IMR-90 (cell line): ENCODE data around the gene XRCC5. TPM values are rescaled to one million over a fixed set of nuclear protein-coding genes. Genes with fewer than 3 reads are reported as not detected.

ENCODE experiments used
- ATAC-seq: fragments of 200-7000 bp; cut with Tn5 transposase; 2 replicates; pipeline ENCODE4 v1.9.1; 2020; ENCODE audit warnings: low read depth, mild to moderate bottlenecking, moderate library complexity
- Bru-seq: library from RNA; stranded (reverse); fragments of 400-500 nt; gene quantifications from one replicate; lab custom pipeline; 2021; lab: Mats Ljungman, UMichigan
- BruChase-seq, 2 experiments: library from RNA; stranded (reverse); fragments of 400-500 nt; gene quantifications; one replicate each; lab custom pipeline; 2021; lab: Mats Ljungman, UMichigan
- BruUV-seq: library from RNA; stranded (reverse); fragments of 400-500 nt; replicated peaks from 2 replicates; lab custom pipeline; 2021; lab: Mats Ljungman, UMichigan
- CTCF ChIA-PET: fragments of 300-600 bp; formaldehyde crosslinking; extraction: SDS; loops from one replicate; lab custom pipeline; 2021; ENCODE audit warnings: antibody characterized with exemption; lab: Yijun Ruan, JAX
- POLR2A ChIA-PET: fragments of 300-600 bp; sonication (Branson Sonifier 250); formaldehyde crosslinking; loops from one replicate; lab custom pipeline; 2022; ENCODE audit warnings: antibody characterized with exemption; ENCODE audit not compliant: unreplicated experiment; lab: Charles Lee
- DNase-seq: peaks from one replicate; pipeline ENCODE4 v3.0.0; 2013
- H2AFZ ChIP-seq: replicated peaks from 2 replicates; pipeline ENCODE3; 2013; ENCODE audit warnings: low read length, mild to moderate bottlenecking; ENCODE audit not compliant: poor library complexity
- H2AK5ac ChIP-seq: 2 replicates; pipeline ENCODE4 v1.6.1; 2013; ENCODE audit warnings: low read depth, low read length, inconsistent platforms
- H2AK9ac ChIP-seq: replicated peaks from 2 replicates; pipeline ENCODE3; 2013; ENCODE audit warnings: mild to moderate bottlenecking, low read depth, low read length, moderate library complexity; ENCODE audit not compliant: poor library complexity
- H2BK120ac ChIP-seq: 2 replicates; pipeline ENCODE4 v1.6.1; 2013; ENCODE audit warnings: low read depth, low read length, inconsistent platforms
- H2BK15ac ChIP-seq: 3 replicates; pipeline ENCODE4 v1.6.1; 2013; ENCODE audit warnings: low read depth, low read length, inconsistent platforms
- H2BK20ac ChIP-seq: 2 replicates; pipeline ENCODE4 v1.6.1; 2013; ENCODE audit warnings: low read depth, mild to moderate bottlenecking, inconsistent platforms, low read length, moderate library complexity
- H2BK5ac ChIP-seq: 2 replicates; pipeline ENCODE4 v1.6.1; 2013; ENCODE audit warnings: mild to moderate bottlenecking, low read depth, low read length, inconsistent platforms; ENCODE audit not compliant: poor library complexity, severe bottlenecking
- H3K14ac ChIP-seq: replicated peaks from 2 replicates; pipeline ENCODE4 v1.6.1; 2013; ENCODE audit warnings: low read depth, low read length, inconsistent platforms
- H3K18ac ChIP-seq: 2 replicates; pipeline ENCODE4 v1.6.1; 2013; ENCODE audit warnings: low read depth, low read length, control low read depth
- H3K23ac ChIP-seq: 2 replicates; pipeline ENCODE4 v1.6.1; 2013; ENCODE audit warnings: low read depth, low read length, inconsistent platforms
- H3K27ac ChIP-seq: 2 replicates; pipeline ENCODE4 v1.5.1; 2013; ENCODE audit warnings: mild to moderate bottlenecking, control low read depth, low read length; ENCODE audit not compliant: insufficient read depth
- H3K27me3 ChIP-seq: 2 replicates; pipeline ENCODE4 v1.6.1; 2013; ENCODE audit warnings: low read length; ENCODE audit not compliant: control insufficient read depth, insufficient read depth
- H3K36me3 ChIP-seq: 2 replicates; pipeline ENCODE4 v1.6.1; 2013; ENCODE audit warnings: low read length, mixed read lengths; ENCODE audit not compliant: control insufficient read depth, insufficient read depth
- H3K4ac ChIP-seq: 2 replicates; pipeline ENCODE4 v1.6.1; 2013; ENCODE audit warnings: low read depth, low read length, inconsistent platforms
- H3K4me1 ChIP-seq: 2 replicates; pipeline ENCODE4 v1.6.1; 2013; ENCODE audit warnings: low read length, mixed read lengths; ENCODE audit not compliant: control insufficient read depth, insufficient read depth
- H3K4me2 ChIP-seq: 2 replicates; pipeline ENCODE4 v1.6.1; 2013; ENCODE audit warnings: low read depth, mild to moderate bottlenecking, control low read depth, low read length, moderate library complexity
- H3K4me3 ChIP-seq: 2 replicates; pipeline ENCODE4 v1.5.1; 2013; ENCODE audit warnings: low read depth, mild to moderate bottlenecking, control low read depth, low read length, moderate library complexity; ENCODE audit not compliant: insufficient read depth
- H3K56ac ChIP-seq: 2 replicates; pipeline ENCODE4 v1.6.1; 2013; ENCODE audit warnings: low read length, inconsistent platforms; ENCODE audit not compliant: insufficient read depth; ENCODE audit errors: extremely low read depth
- H3K79me1 ChIP-seq, 2 experiments: 2 replicates each; pipeline ENCODE4 v1.6.1; 2013; ENCODE audit warnings: low read length in 2 of 2, inconsistent platforms in 1 of 2, low read depth in 1 of 2
- H3K9ac ChIP-seq: 2 replicates; pipeline ENCODE4 v1.6.1; 2013; ENCODE audit warnings: low read depth, low read length, control low read depth
- H3K9me1 ChIP-seq: 2 replicates; pipeline ENCODE4 v1.6.1; 2013; ENCODE audit warnings: low read length, inconsistent platforms; ENCODE audit not compliant: insufficient read depth
- H3K9me3 ChIP-seq: 2 replicates; pipeline ENCODE4 v1.6.1; 2013; ENCODE audit warnings: low read length; ENCODE audit not compliant: control insufficient read depth, insufficient read depth
- H4K20me1 ChIP-seq: 2 replicates; pipeline ENCODE4 v1.6.1; 2013; ENCODE audit warnings: low read length, inconsistent platforms; ENCODE audit not compliant: insufficient read depth
- H4K5ac ChIP-seq: 2 replicates; pipeline ENCODE4 v1.6.1; 2013; ENCODE audit warnings: mild to moderate bottlenecking, low read depth, low read length, control low read depth
- H4K8ac ChIP-seq, 2 experiments: 2 replicates each; pipeline ENCODE4 v1.6.1; 2013; ENCODE audit warnings: low read depth in 2 of 2, low read length in 2 of 2, control low read depth in 1 of 2, inconsistent platforms in 1 of 2
- H4K91ac ChIP-seq: 2 replicates; pipeline ENCODE4 v1.6.1; 2013; ENCODE audit warnings: low read depth, low read length, inconsistent platforms; ENCODE audit not compliant: insufficient read depth
- BHLHE40 ChIP-seq: fragments of 150-350 bp; IDR thresholded peaks from 2 replicates; pipeline ENCODE4 v1.6.1; 2016; ENCODE audit warnings: mild to moderate bottlenecking, low read depth, low read length
- CEBPB ChIP-seq: IDR thresholded peaks from 2 replicates; pipeline ENCODE4 v1.6.1; 2012; ENCODE audit warnings: low read depth, low read length, improper control_type of control experiment
- CHD1 ChIP-seq: IDR thresholded peaks from 2 replicates; pipeline ENCODE4 v1.6.1; 2012; ENCODE audit warnings: low read depth, low read length, improper control_type of control experiment
- FOS ChIP-seq: fragments of 150-350 bp; IDR thresholded peaks from 2 replicates; pipeline ENCODE4 v1.6.1; 2016; ENCODE audit warnings: low read depth, low read length
- MAZ ChIP-seq: IDR thresholded peaks from 2 replicates; pipeline ENCODE4 v1.6.1; 2012; ENCODE audit warnings: low read depth, mild to moderate bottlenecking, low read length, improper control_type of control experiment, moderate library complexity, borderline replicate concordance
- MXI1 ChIP-seq: IDR thresholded peaks from 2 replicates; pipeline ENCODE4 v1.6.1; 2012; ENCODE audit warnings: low read depth, mild to moderate bottlenecking, low read length, moderate library complexity, borderline replicate concordance
- NFE2L2 ChIP-seq: fragments of 150-350 bp; IDR thresholded peaks from 2 replicates; pipeline ENCODE4 v1.6.1; 2016; ENCODE audit warnings: low read depth, mild to moderate bottlenecking, low read length
- POLR2A ChIP-seq: IDR thresholded peaks from 2 replicates; pipeline ENCODE4 v1.6.1; 2012; ENCODE audit warnings: mild to moderate bottlenecking, low read depth, low read length
- RFX5 ChIP-seq: IDR thresholded peaks from 2 replicates; pipeline ENCODE4 v1.8.0; 2012; ENCODE audit warnings: low read depth, mild to moderate bottlenecking, low read length, moderate library complexity
- SMC3 ChIP-seq: fragments of 150-350 bp; IDR thresholded peaks from 2 replicates; pipeline ENCODE4 v1.6.1; 2016; ENCODE audit warnings: low read depth, mild to moderate bottlenecking, antibody characterized with exemption, low read length, moderate library complexity
- WGBS, 2 experiments: methylation state at CpG; one replicate each; pipeline versions ENCODE4 v1.1.5 to v1.1.7; 2013; ENCODE audit warnings: missing lambda C conversion rate in 2 of 2; ENCODE audit not compliant: insufficient read length in 1 of 2; ENCODE audit errors: extremely low coverage in 2 of 2; 5-methylcytosine and 5-hydroxymethylcytosine counted together
- dilution Hi-C: fragments of 300-500 bp; cut with HindIII; formaldehyde crosslinking; loops from one replicate; pipeline ENCODE4 v1.14.3; 2018; ENCODE audit warnings: low sequenced_read_pairs; ENCODE audit not compliant: unreplicated experiment
- in situ Hi-C: fragments of 300-500 bp; cut with MboI; formaldehyde crosslinking; loops from 3 replicates; pipeline ENCODE4 v1.14.3; 2019; ENCODE audit warnings: low sequenced_read_pairs, inconsistent platforms, mixed read lengths
- intact Hi-C: fragments of 100-400 bp; cut with micrococcal nuclease; formaldehyde crosslinking; loops from 2 replicates; pipeline ENCODE4 v1.10.0; 2022
- long read RNA-seq: library from polyadenylated mRNA; unstranded; transcript quantifications from one replicate; pipeline ENCODE4 v2.0.0, GENCODE V29; 2021; ENCODE audit not compliant: unreplicated experiment
- polyA plus RNA-seq, 3 experiments: library from polyadenylated mRNA; depleted of rRNA; stranded (reverse); fragments of >200 nt; gene quantifications; 2 replicates each; pipeline ENCODE4 v1.2.3, GENCODE V29; 2012; ENCODE audit warnings: low replicate concordance in 1 of 3
- total RNA-seq: library from RNA; depleted of rRNA; stranded (reverse); fragments of >200 nt; gene quantifications from 2 replicates; pipeline ENCODE4 v1.2.3, GENCODE V29; 2012; rRNA removed
- TF ChIP-seq, protein P1 (sequence below): fragments of 150-350 bp; IDR thresholded peaks from 2 replicates; pipeline ENCODE4 v1.6.1; 2016; ENCODE audit warnings: low read depth, mild to moderate bottlenecking, low read length, moderate library complexity, borderline replicate concordance

The XRCC5 gene
- total RNA-seq (352 and 509 TPM in 2 replicates), polyA plus RNA-seq (2012; rRNA removed) (144 and 156 TPM in 2 replicates), Bru-seq, nascent RNA (percentile 96 among the genes with signal in this experiment), BruChase-seq, experiment 1, labeled RNA remaining after a 6-hour chase (percentile 93 among the genes with signal in this experiment), BruChase-seq, experiment 2, labeled RNA remaining after a 2-hour chase (percentile 90 among the genes with signal in this experiment)
- polyA plus RNA-seq (2012; cell fraction: cytosol; rRNA removed): 103 and 426 TPM in 2 replicates
- polyA plus RNA-seq (2012; cell fraction: nucleus; rRNA removed; ENCODE audit: low replicate concordance): 65.1 and 146 TPM in 2 replicates
- long read RNA-seq, transcript XRCC5-201 (21 exons, 3,428 nt): major isoform, 193 of 257 reads
- long read RNA-seq, partial matches to known transcripts: 55 of 257 reads
- long read RNA-seq, other reads (novel, unspliced or antisense): 9 of 257 reads

GRCh38 chr2:216108967-216109921, at the start of gene XRCC5:
XRCC5 (plus strand) TSS chr2:216109348; CDS start chr2:216109437, 89 bp downstream.
- no TSS peak for BruUV-seq
- H4K20me1 ChIP-seq: peaks cover 7% of the 10 kb centered on the region
- ChIA-PET POLR2A (interaction anchor here (0.6 to 1.0 kb wide), 2 partner anchors 263 to 1699 kb away, joined by 5 to 7 read pairs; partner anchors contain the start of genes MARCHF4 and VWC2L), CTCF (interaction anchor here (0.6 to 0.9 kb wide), 3 partner anchors 66 to 311 kb away, joined by 3 to 4 read pairs (median 3); no protein-coding TSS in a partner anchor)
- H3K4me3 ChIP-seq: peak within 1 kb of the TSS; percentile 71
- no peaks in the 10 kb centered on the region for H3K9me3 ChIP-seq
- peak within 1 kb of the TSS; percentile 80 for H3K56ac ChIP-seq
- H2BK5ac ChIP-seq: peak within 1 kb of the TSS; percentile 72
- H2BK15ac ChIP-seq: 0 out of 3 replicates have a peak within 1 kb of the TSS, but pooled peaks have one; percentile 0
- peak within 1 kb of the TSS; percentile 83 for H3K23ac ChIP-seq
- H4K5ac ChIP-seq: peak within 1 kb of the TSS; percentile 90
- H3K4me2 ChIP-seq: peak within 1 kb of the TSS; percentile 99
- peak within 1 kb of the TSS; percentile 94 for H3K4ac ChIP-seq
- peak; percentile 96 for DNase-seq
- dilution Hi-C loops (no loop called here), intact Hi-C loops (loop anchor here (2.0 kb wide), 1 partner anchor 76 kb away; no protein-coding TSS in a partner anchor), in situ Hi-C loops (no loop called here)
- H3K4me1 ChIP-seq: peaks cover 2% of the 10 kb centered on the region
- no peak within 1 kb of the TSS for H2BK20ac ChIP-seq
- H2AFZ ChIP-seq: peak within 1 kb of the TSS; percentile 82
- no peaks in the 10 kb centered on the region for H3K9me1 ChIP-seq
- H3K14ac ChIP-seq: peak within 1 kb of the TSS; percentile 95
- no peaks in the 10 kb centered on the region for H3K27me3 ChIP-seq
- peaks cover 14% of the 10 kb centered on the region for H3K36me3 ChIP-seq
- peak within 1 kb of the TSS; percentile 93 for H2AK9ac ChIP-seq
- ATAC-seq: peak; percentile 86
- peak within 1 kb of the TSS; percentile 91 for H3K9ac ChIP-seq
- peak within 1 kb of the TSS; percentile 92 to 95 for H4K8ac ChIP-seq
- peaks cover 0 to 20% of the 10 kb centered on the region in 2 experiments; a peak in 3 of 4 replicates for H3K79me1 ChIP-seq
- peak within 1 kb of the TSS; percentile 17 for H3K18ac ChIP-seq
- peak within 1 kb of the TSS; percentile 84 for H2AK5ac ChIP-seq
- peak within 1 kb of the TSS; percentile 87 for H3K27ac ChIP-seq
- H2BK120ac ChIP-seq: peak within 1 kb of the TSS; percentile 15; the same call in 1 of the 2 replicates
- H4K91ac ChIP-seq: peak within 1 kb of the TSS; percentile 91
- 0% methylated on average over 44 of the region's 57 CpGs; no CpG with 5 or more reads in 1 of the 2 experiments for WGBS, 2 experiments
- peak; percentile 44; the same call in 1 of the 2 replicates for TF ChIP-seq MXI1
- peak; percentile 99 for TF ChIP-seq CEBPB
- TF ChIP-seq FOS: no peak
- peak; percentile 91 for TF ChIP-seq POLR2A
- 0 out of 2 replicates have a peak, but pooled peaks have one; percentile 38 for TF ChIP-seq MAZ
- no peak for TF ChIP-seq RFX5
- TF ChIP-seq, protein P1, sequence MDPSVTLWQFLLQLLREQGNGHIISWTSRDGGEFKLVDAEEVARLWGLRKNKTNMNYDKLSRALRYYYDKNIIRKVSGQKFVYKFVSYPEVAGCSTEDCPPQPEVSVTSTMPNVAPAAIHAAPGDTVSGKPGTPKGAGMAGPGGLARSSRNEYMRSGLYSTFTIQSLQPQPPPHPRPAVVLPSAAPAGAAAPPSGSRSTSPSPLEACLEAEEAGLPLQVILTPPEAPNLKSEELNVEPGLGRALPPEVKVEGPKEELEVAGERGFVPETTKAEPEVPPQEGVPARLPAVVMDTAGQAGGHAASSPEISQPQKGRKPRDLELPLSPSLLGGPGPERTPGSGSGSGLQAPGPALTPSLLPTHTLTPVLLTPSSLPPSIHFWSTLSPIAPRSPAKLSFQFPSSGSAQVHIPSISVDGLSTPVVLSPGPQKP: 0 out of 2 replicates have a peak, but pooled peaks have one; percentile 29
- TF ChIP-seq SMC3: no peak
- TF ChIP-seq CHD1: 0 out of 2 replicates have a peak, but pooled peaks have one; percentile 75
- no peak for TF ChIP-seq NFE2L2
- no peak for TF ChIP-seq BHLHE40
